Measurements from ENCODE around the gene AXIN1.
A peak's percentile ranks its signal among the peaks of the same experiment; 100 is the strongest.
"Not testable (repeated sequence)": the region's sequence is repeated elsewhere in the genome, so short reads cannot be mapped to it uniquely, and the experiment has no call there.

The AXIN1 gene

DNA sequence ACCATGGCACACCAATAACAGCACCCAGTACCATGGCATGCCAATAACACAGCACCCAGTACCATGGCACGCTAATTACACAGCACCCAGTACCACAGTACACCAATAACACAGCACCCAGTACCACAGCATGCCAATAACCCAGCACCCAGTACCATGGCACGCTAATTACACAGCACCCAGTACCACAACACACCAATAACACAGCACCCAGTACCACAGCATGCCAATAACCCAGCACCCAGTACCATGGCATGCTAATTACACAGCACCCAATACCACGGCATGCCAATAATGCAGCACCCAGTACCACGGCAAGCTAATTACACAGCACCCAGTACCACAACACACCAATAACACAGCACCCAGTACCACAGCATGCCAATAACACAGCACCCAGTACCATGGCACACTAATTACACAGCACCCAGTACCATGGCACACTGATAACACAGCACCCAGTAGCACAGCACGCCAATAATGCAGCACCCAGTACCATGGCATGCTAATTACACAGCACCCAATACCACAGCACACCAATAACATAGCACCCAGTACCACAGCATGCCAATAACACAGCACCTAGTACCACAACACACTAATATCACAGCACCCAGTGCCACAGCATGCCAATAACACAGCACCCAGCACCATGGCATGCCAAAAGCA lies 18.2 kb downstream of the AXIN1 start:
- DNase-seq (ENCODE audit: extremely low read depth in 1 of 2, low read depth in 1 of 2) = not testable (repeated sequence)

DNA sequence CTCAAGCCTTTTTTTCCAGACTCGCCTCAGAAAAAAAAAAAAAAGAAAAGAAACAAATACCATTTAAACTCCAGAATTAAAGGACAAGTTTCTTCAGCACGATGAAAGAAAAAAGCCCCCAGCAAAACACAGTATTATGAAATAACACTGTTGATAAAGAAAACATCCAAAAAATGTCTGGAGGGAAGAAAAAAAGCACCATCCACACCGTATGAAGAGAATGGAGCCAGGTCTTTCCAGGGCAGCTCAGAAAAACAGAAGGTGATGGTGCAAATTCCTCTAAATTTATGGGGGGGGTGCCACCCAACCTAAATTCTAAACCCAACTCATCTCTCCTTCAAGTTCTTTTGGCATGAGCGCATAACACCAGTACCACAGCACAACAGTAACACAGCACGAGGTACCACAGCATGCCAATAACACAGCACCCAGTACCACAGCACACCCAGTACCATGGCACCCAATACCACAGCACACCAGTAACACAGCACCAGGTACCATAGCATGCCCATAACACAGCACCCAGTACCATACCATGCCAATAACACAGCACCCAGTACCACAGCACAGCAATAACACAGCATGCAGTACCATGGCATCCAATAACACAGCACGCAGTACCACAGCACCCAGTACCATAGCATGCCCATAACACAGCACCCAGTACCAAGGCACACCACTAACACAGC lies 19.0 kb downstream of the AXIN1 start:
- no peak for DNase-seq (ENCODE audit: extremely low read depth in 1 of 2, low read depth in 1 of 2)

DNA sequence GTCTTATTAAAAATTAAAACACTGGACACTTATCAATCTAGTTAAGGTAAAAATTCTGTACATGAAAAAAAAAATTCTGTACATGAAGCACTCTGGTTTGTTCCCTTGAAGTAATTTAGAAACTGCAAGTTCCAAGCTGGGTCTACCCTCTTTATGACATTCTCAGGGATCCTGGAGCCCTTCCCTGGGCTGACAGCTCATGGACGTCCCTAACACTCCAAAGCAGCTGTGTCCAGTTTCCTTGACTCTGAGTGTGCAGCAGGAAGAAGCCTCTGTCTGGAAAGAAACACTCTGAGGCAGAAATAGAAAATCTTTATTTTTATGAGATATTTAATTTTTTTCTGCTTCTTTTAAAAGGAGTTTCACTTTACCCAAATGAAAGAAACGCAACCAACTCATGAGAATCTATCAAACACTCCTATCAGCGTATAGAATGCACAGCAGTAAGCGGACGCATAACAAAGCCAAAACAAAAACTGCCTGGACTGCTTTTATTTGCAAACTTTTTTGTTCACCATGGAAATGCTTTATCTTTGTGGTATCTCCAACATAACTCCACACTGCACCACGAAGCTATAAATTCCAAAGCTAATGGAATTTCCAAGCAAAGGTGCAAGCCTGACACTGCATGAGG lies 21.2 kb downstream of the AXIN1 start:
- not testable (repeated sequence) for DNase-seq (ENCODE audit: extremely low read depth in 1 of 2, low read depth in 1 of 2)

DNA sequence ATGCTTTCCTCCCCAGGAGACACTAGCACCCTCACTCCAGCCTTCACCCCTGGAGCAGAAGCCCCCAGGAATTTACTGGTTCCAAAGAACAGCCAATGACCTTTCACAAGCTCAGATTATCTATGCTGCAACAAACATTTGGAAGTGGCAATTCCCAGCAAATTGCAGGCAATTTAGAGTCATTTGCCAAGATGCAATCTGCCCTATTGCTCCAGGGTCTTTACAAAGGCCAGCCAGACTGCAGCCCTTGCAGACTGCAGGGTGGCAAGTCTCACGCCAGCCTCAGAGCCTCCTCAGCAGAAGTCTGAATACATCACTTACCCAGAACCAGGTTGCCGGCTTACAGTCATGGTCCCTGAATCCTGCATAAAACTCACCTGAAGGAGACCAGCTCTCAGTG lies 21.8 kb downstream of the AXIN1 start:
- no peak for DNase-seq (ENCODE audit: extremely low read depth in 1 of 2, low read depth in 1 of 2)

DNA sequence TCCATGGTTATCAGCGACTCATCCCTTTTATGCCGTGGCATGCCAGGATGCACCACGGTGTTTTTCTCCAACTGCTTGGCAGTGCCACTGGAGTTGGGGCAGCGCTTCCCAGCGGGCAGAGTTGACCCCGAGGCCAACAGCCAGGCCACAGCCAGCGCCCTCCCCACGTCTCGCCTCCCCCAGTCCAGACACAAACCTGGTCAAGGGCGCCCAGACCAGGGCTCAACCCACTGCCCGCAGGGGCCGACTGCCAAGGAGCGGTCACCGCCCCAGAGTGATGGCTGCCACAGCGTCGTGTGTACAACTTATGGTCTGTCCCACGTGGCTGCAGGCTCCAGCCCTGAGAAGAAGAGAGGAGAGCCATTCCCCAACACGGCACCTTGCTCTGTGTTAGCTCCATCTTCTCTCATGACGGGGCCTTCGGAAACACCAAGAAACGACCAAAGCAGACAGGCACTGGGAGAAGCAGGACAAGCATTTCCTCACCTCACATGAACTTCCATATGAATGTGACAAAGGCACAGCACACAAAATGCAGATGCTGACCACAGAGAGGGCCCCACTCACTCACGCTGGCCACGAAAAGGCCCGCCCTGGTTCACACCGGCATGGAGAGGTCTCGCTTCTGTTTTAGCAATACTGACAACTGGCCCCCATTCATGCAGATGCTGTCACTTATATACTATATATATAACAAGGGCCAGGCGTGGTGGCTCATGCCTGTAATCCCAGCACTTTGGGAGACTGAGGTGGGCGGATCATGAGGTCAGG lies 27.0 kb downstream of the AXIN1 start:
- DNase-seq (ENCODE audit: extremely low read depth in 1 of 2, low read depth in 1 of 2) = no peak

DNA sequence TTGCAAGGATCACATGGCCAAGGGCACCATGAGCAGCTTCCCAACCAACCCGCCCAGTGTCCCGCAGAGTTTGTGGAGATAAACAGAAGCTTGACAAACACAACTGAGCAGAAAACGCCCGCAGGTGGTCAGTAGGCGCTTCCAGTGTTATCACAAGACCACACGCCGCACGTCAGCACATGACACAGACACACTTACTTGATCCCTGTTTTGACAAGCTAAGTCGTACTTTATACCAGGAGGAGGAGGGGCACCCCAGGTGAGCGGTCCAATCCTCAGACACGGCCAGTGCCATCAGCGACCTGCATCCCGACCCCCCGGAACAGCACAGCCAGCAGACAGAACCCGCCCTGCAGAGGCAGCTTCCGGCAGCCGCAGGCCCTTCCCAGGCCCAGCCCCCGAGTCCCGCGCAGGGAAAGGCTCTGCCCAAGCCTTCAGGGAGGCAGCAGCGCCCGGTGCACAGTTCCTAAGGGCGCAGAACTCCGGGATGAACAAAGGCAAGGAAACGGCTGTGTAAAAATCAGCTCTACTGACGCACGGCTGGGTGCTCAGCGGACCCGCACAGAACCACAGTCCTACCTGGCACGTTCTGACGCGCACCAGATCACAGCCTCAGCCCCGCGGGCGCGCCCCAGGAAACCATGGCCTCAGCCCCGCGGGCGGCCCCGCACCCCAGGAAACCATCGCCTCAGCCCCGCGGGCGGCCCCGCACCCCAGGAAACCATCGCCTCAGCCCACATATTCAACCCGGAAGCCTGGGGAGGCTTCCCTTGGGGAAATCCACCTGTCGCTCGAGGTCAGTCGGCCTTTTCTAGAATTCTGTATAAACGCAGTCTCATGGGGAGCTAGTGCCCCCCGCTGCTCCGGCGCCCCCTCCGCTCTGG lies 27.8 kb downstream of the AXIN1 start:
- peak in 1 of 2 donors; percentile 32 for DNase-seq (ENCODE audit: extremely low read depth in 1 of 2, low read depth in 1 of 2)

DNA sequence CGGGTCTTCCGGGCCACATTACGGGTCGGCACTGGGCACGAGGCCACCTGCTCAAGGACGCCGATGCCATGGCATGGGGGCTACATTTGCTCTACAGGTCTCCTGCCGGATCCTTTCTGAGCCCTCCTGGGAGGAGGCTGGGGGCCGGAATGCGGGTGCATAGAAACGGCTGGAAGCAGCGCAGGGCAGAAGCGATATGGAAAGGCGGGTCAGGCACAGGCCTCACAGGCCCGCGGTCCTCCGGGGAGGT lies 28.4 kb downstream of the AXIN1 start:
- no peak for DNase-seq (ENCODE audit: extremely low read depth in 1 of 2, low read depth in 1 of 2)

DNA sequence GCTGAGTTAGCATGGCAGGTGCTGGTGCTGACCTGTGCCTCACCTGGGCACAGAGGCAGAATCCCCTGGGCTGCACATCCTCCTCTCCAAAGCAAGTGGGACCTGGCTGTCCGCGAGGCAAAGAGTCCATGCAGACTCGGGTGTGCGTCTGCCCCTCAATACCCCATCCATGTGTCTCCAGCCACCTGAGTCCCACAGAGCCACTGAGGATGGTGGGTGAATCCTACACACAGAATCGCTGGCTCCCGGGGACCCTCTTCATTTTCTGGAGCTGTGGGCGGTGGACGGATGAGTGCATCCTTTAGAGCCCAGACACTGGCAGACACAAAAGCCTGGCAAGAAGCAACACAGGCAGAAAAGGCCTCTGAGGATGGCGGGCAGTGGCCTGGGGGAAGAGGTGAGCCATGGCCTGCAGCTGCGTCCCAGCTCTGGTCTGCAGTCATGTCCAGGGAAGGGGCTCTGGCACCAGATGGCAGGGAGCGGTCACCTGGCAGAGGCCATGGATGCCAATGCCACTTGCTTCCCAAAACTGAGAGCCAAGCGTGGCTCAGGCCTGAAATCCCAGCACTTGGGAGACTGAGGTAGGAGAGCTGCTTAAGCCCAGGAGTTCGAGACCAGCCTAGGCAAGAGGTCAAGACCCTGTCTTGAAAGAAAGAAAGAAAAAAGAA lies 29.9 kb downstream of the AXIN1 start:
- no peak for DNase-seq (ENCODE audit: extremely low read depth in 1 of 2, low read depth in 1 of 2)

DNA sequence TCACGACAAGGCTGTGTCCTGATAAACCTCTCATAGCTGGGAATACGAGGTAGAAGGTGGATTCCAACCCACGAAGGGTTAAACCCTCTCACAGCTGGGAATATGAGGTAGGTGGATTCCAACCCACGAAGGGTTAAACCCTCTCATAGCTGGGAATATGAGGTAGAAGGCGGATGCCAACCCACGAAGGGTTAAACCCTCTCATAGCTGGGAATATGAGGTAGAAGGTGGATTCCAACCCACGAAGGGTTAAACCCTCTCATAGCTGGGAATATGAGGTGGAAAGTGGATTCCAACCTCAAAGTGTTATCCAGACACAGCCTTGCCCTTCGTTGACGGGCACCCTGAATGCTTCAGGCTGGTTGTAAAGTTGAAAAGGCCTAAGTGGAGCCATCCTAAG lies 31.0 kb downstream of the AXIN1 start:
- DNase-seq (ENCODE audit: extremely low read depth in 1 of 2, low read depth in 1 of 2) = no peak

DNA sequence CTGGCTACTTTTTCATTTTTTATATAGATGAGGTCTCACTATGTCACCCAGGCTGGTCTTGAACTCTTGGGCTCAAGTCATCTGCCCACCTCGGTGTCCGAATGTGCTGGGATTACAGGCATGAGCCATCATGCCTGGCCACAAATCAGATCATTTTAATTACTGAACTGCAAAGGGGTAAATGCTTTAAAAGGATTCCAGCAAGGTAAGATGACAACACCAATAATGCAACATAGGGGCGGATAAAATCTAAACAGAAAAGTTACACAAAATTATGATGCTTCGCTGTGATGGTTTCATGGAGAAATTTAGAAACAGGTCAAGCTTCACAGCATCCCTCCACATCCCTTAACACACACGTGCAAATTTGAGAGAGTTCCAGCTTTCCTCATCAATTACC lies 32.3 kb downstream of the AXIN1 start:
- DNase-seq (ENCODE audit: extremely low read depth in 1 of 2, low read depth in 1 of 2) = no peak

DNA sequence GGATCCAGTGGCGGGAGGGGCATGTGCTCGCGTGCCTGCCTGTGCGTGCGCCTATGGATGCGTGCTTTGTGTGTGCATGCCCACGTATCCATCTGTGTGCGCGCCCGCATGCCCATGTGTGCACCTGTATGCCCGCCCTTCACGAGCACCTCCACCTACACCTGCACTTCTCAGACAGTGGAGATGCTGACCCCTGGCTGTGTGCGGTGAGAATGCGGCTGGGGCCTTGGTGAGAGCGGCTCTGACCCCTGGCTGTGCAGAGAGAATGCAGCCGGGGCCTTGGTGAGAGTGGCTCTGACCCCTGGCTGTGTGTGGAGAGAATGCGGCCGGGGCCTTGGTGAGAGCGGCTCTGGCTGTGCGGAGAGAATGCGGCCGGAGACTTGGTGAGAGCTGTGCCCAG lies 33.9 kb downstream of the AXIN1 start:
- DNase-seq (ENCODE audit: extremely low read depth in 1 of 2, low read depth in 1 of 2) = no peak

DNA sequence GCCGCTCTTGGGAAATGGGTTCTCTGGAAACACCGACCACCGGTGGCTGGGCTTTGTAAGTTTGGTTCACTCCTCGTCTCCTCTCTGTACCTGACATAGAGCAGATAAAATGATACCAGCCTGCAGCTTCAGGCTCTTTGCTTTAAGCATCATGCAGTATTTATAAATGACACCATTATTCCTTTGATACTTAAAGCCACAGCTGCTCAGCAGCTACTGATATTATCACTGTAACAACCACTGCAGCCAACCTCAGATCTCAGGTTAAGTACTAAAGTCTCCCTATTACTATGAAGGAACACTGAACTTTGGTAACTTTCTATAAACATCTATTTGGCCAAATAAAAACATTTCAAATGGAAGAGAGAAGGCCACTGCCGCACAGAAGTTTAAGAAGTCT lies 34.9 kb downstream of the AXIN1 start:
- DNase-seq (ENCODE audit: extremely low read depth in 1 of 2, low read depth in 1 of 2) = no peak

DNA sequence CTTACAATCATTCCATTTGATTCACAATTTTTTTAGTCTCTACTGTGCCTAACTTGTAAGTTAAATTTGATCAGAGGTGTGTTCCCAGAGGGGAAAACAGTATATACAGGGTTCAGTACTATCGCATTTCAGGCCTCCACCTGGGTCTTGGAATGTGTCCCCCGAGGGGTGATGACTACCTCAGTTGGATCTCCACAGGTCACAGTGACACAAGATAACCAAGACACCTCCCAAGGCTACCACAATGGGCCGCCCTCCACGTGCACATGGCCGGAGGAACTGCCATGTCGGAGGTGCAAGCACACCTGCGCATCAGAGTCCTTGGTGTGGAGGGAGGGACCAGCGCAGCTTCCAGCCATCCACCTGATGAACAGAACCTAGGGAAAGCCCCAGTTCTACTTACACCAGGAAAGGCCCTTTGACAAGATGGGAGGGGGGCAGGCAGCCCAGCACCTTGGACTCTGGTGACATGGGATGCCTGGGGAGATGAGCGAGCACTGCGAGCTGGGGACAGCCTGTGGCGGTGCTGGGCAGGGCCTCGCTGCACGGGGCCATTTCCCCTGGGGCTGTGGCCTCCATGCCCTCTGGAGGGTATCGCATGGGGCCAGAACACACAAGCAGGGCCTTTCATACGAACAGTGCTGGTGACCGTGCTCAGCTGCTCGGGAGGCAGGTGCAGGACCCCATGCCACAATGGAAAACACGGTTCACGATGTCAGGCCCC lies 35.6 kb downstream of the AXIN1 start:
- no peak for DNase-seq (ENCODE audit: extremely low read depth in 1 of 2, low read depth in 1 of 2)

DNA sequence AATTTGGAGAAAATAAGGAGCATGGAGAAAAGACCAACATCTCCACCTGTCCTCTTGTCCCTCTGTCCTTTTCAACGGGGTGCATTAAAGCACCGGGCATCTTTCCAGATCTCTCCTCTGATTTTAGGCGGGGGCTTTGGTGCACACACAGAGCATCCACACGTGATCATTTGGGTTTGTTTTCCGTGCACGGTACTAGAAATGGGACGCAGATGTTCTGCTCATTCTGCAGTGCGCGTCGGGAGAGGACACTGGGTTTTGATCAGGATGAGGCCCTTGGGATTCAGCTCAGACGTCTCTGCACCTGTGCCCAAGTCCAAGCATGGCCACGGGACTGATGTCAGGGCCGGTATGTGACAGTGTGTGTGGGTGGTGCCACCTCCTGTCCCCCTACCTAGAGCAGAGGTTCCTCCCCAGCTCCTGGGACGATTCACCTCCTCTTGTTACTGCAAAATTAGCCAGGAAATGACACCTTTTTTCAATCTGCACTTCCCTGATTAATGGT lies 37.7 kb downstream of the AXIN1 start:
- DNase-seq (ENCODE audit: extremely low read depth in 1 of 2, low read depth in 1 of 2) = no peak

DNA sequence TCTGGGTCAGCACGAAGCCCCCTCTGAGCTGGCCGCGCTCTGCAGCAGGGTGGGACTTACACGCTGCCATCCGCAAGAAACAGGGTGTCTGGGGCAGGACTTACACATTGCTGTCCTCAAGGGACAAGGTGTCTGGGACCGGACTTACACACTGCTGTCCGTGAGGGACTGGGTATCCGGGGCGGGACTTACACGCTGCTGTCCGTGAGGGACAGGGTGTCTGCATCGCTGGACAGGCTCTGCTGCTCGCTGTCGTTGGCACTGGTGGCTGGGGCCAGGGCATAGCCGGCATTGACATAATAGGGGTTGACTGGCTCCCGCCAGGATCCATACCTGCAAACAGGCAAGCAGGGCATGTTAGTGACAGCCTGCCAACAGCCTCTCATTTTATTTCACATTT lies 38.2 kb downstream of the AXIN1 start:
- DNase-seq (ENCODE audit: extremely low read depth in 1 of 2, low read depth in 1 of 2) = no peak

DNA sequence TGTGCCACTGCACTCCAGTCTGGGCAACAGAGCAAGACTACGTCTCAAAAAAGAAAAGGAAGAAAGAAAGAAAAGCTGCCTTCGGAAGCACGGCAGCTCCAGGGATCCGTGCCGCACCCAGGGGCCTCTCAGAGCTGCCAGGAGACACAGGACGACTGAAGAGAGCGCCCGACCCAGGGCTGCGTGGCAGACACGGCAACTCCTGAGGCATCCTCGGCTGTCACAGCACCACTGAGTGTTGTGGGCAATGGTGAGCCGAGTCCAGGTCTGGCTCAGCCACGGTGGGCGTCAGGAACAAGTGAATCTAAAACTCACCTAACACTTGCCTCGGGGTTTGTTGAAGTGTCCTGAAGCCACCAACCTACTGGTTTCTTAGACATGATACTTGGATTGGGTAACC lies 40.8 kb downstream of the AXIN1 start:
- DNase-seq (ENCODE audit: extremely low read depth in 1 of 2, low read depth in 1 of 2) = no peak

DNA sequence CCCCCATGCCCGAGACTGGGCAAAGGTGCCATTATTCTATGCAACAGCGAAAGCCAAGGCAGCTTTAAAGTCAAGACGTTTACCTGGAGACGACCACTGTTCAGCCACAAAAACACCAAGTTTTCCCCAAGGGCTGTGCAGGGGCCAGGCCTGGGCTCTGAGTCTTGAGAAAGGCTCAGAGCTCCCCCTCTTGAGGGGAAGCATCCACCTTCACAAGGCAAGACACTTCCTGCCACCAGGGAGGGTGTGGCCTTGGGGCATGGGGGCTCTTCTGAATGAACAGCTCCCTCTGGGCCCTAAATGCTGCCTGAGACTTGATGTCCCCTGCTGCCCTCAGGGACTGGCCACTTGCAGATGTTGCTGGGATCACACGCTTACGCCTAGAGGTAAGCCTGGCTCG lies 43.0 kb downstream of the AXIN1 start:
- no peak for DNase-seq (ENCODE audit: extremely low read depth in 1 of 2, low read depth in 1 of 2)

DNA sequence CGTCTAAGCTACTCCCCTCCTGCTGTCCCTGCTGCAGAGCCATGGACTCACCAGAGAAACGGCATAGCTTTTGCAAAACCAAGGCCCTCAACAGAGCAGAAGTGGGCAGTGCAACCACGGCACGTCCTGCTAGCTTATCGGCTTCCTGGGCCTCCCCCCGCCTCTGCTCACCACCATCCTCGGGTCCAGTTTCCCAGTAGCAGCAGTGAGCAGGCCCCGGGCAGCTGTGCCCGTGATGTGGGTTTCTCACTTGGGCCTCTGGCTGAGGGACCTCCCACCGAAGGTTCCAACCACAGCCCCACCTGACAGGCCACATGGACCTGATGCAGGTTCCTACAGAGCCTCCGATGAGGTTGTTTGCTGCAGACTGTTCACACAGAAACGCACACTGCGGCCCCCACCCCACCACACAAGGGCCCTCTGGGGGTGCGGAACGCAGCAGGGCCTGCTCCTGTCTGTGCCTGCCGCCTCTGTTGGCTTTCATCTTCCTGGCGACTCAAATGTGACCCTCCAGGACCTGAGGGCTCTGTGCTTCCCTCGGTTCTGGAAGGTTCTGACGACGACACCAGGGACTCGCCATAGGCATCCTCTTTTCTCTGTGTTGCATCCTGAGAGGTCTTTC lies 44.7 kb downstream of the AXIN1 start:
- no peak for DNase-seq (ENCODE audit: extremely low read depth in 1 of 2, low read depth in 1 of 2)

DNA sequence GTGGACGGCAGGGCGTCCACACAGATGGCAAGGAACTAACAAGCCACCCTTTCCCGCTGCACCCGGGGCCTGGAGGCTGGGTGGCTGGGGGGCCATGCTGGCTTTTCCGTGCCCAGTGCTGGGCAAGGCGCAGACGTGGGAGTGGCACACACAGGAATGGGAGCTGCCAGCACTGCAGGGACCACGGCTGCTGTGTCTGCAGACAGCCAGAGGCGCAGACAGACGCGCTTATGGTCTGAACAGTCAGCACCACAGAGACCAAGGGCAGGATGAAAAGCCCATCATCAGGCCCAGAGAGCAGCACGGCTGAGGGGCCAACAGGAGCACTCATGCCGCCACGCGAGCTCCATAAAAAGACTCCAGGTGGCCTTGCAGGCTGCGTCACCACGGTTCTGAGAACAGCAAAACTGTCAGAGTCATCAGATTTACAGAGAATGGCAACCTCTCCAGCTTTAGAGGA lies 45.6 kb downstream of the AXIN1 start:
- no peak for DNase-seq (ENCODE audit: extremely low read depth in 1 of 2, low read depth in 1 of 2)

Measured in stimulated activated CD8-positive, alpha-beta memory T cell treated with anti-CD3 and anti-CD28 coated beads, Interleukin-7, amount 100 ng/mL, for 48 hours (primary cell).